Fibroblast of pulmonary artery (primary cell): ENCODE data around the gene PGM5.

Source experiments
- DNase-seq: peaks from one replicate; pipeline ENCODE4 v3.0.0-alpha.2; 2010; ENCODE audit warnings: low read depth
- H3K4me3 ChIP-seq: replicated peaks from 2 replicates; pipeline ENCODE4 v1.5.1; 2011; ENCODE audit warnings: low read depth, mild to moderate bottlenecking, control low read depth, low read length, moderate library complexity
- CTCF ChIP-seq: IDR thresholded peaks from 2 replicates; pipeline ENCODE4 v1.5.1; 2011; ENCODE audit warnings: mild to moderate bottlenecking, control low read depth, low read length, inconsistent platforms; ENCODE audit errors: missing control alignments

Gene PGM5

GRCh38 chr9:68515326-68516017 lies 159.1 kb downstream of the PGM5 start:
- H3K4me3 ChIP-seq, result no peak overlapping the region

GRCh38 chr9:68522131-68522530 lies 165.7 kb downstream of the PGM5 start:
- no peak for DNase-seq
- H3K4me3 ChIP-seq, result no peak overlapping the region
- TF ChIP-seq CTCF, result no peak

More at GRCh38 chr9:68515326-68516017, 159.1 kb downstream of the PGM5 start:
- DNase-seq, result peak; percentile 72
- no peak for TF ChIP-seq CTCF

GRCh38 chr9:68522954-68523353 lies 166.5 kb downstream of the PGM5 start:
- no peak overlapping the region for H3K4me3 ChIP-seq
- no peak for DNase-seq
- no peak for TF ChIP-seq CTCF

- no peak for DNase-seq
- no peak for TF ChIP-seq CTCF
Observed at GRCh38 chr9:68523367-68523936, 167.0 kb downstream of the PGM5 start.

GRCh38 chr9:68530618-68531017 lies 174.2 kb downstream of the PGM5 start:
- peak; percentile 4 for DNase-seq
- TF ChIP-seq CTCF, result no peak
- H3K4me3 ChIP-seq, result no peak overlapping the region

More at GRCh38 chr9:68523367-68523936, 167.0 kb downstream of the PGM5 start:
- H3K4me3 ChIP-seq, result no peak overlapping the region

GRCh38 chr9:68532131-68532530 lies 175.7 kb downstream of the PGM5 start:
- TF ChIP-seq CTCF, result no peak
- DNase-seq, result no peak
- H3K4me3 ChIP-seq, result no peak overlapping the region

- no peak overlapping the region for H3K4me3 ChIP-seq
- TF ChIP-seq CTCF, result no peak
- DNase-seq, result no peak
Observed at GRCh38 chr9:68533678-68534077, 177.3 kb downstream of the PGM5 start.
